LNCaP clone FGC (cell line): ENCODE results near the gene ATAD3A.

ENCODE experiments used
- DNase-seq: peaks from one replicate; pipeline ENCODE4 v3.0.0-alpha.2; 2011; ENCODE audit warnings: low read depth
- H3K4me3 ChIP-seq: 2 replicates; pipeline ENCODE4 v1.5.1; 2011; ENCODE audit warnings: mild to moderate bottlenecking, low read depth, low read length, control low read depth
- TF ChIP-seq, protein P1 (sequence below): IDR thresholded peaks from 2 replicates; pipeline ENCODE4 v1.5.1; 2012; ENCODE audit warnings: mild to moderate bottlenecking; ENCODE audit not compliant: control insufficient read depth, insufficient read depth; ENCODE audit errors: extremely low read depth

The ATAD3A gene

DNA sequence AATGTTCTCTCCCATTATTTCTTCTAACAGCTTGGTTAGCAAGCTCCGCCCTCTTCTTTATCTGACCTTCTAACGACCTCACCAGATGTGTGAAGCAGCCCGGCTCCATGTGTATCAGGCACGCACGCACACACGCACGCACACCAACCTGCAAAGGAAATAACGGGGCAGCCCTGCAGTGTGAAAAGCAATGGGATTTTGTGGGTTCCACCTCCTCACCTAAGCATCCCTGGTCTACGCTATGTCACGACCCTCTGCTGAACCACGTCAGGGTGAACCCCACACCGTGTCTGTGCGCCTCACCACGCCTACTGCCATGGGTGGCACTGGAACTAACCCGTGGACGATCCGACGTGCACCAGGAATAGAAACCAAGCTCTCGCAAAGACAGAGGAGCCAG, 52.3 kb downstream of the ATAD3A start:
- DNase-seq: no peak
- TF ChIP-seq, protein P1, sequence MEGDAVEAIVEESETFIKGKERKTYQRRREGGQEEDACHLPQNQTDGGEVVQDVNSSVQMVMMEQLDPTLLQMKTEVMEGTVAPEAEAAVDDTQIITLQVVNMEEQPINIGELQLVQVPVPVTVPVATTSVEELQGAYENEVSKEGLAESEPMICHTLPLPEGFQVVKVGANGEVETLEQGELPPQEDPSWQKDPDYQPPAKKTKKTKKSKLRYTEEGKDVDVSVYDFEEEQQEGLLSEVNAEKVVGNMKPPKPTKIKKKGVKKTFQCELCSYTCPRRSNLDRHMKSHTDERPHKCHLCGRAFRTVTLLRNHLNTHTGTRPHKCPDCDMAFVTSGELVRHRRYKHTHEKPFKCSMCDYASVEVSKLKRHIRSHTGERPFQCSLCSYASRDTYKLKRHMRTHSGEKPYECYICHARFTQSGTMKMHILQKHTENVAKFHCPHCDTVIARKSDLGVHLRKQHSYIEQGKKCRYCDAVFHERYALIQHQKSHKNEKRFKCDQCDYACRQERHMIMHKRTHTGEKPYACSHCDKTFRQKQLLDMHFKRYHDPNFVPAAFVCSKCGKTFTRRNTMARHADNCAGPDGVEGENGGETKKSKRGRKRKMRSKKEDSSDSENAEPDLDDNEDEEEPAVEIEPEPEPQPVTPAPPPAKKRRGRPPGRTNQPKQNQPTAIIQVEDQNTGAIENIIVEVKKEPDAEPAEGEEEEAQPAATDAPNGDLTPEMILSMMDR: no peak
- no peak overlapping the region for H3K4me3 ChIP-seq

DNA sequence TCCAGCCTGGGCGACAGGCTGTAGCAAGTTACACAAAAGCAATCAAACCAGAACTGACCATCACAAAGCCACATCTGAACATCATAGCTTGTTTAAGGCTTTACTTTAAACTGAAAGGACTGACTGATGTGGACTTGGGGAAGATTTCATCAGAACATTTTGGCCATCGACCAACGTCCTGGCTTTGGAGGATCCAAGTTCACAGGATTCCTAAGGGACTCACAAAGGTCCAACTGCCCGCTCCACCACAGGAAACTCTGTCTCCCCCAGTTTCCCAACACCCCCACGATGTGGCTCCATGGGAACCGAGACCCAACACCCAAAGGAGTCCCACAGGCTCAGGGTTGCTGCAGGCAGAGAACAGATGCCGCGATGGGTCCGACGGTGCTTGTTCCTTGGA, 53.4 kb downstream of the ATAD3A start:
- DNase-seq: no peak
- no peak overlapping the region for H3K4me3 ChIP-seq
- TF ChIP-seq, protein P1: no peak

DNA sequence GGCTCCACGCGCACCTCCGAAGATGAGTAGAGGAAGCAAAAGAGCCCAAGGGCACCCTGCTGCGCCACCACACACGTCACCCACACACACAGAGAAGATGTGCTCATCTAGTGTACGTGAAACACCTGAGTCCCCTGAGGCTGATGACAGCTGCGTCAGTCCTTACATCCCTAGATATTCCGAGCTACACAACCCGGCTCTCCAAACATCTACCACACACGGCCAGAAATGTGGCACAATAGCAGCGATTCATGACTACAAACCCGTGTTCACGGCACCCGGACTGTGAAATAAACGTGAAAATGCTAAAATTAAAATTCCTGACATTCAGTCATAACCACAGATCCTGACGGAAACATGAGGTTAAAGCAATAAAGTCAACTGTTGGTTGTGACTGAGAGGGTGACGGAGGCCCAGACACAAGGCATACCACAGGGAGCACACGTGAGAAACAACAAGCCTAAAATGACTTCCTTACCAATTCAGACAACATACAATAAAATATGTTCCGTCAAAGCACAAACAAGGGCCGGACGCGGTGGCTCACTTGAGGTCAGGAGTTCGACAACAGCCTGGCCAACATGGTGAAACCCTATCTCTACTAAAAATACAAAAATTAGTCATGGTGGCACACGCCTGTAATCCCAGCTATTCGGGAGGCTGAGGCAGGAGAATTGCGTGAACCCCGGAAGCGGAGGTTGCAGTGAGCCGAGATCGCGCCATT, 55.4 kb downstream of the ATAD3A start:
- no peak overlapping the region for H3K4me3 ChIP-seq
- DNase-seq: no peak
- TF ChIP-seq, protein P1: no peak

DNA sequence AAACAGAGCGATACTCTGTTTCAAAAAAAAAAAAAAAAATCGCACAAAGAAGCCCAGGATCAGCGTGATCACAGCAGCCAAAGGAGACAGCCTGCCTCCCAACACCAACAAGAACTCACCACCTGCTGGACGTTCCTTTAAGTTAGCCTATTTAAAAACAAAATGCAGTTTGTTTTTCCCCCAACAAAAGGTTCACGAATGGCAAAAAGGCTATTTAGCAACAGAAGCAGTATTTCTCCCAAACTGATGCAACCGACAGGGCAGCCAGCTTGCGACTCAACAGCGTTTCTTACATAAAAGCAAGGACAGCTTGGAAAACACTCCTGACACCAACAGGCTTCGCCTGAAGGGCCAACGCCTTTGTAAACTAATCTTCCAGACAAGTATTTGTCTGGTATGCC, 55.9 kb downstream of the ATAD3A start:
- TF ChIP-seq, protein P1: no peak
- no peak for DNase-seq
- H3K4me3 ChIP-seq: no peak overlapping the region

DNA sequence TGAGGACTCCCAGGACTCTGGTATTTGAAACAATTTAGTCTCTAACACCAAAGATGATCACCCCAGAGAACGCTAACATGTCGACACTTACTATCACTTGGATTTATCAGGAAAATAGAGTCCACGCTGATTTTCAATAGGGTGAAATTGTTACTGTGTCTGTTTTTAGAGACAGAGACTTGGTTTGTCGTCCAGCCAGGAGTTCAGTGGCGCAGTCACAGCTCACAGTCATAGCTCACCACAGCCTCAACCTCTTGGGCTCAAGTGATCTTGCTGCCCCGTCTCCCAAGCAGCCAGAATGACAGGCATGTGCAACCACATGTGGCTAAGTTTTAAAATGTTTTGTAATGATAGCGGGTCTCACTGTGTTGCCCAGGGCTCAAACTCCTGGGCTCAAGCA, 57.4 kb downstream of the ATAD3A start:
- no peak overlapping the region for H3K4me3 ChIP-seq
- DNase-seq: no peak
- TF ChIP-seq, protein P1: no peak

DNA sequence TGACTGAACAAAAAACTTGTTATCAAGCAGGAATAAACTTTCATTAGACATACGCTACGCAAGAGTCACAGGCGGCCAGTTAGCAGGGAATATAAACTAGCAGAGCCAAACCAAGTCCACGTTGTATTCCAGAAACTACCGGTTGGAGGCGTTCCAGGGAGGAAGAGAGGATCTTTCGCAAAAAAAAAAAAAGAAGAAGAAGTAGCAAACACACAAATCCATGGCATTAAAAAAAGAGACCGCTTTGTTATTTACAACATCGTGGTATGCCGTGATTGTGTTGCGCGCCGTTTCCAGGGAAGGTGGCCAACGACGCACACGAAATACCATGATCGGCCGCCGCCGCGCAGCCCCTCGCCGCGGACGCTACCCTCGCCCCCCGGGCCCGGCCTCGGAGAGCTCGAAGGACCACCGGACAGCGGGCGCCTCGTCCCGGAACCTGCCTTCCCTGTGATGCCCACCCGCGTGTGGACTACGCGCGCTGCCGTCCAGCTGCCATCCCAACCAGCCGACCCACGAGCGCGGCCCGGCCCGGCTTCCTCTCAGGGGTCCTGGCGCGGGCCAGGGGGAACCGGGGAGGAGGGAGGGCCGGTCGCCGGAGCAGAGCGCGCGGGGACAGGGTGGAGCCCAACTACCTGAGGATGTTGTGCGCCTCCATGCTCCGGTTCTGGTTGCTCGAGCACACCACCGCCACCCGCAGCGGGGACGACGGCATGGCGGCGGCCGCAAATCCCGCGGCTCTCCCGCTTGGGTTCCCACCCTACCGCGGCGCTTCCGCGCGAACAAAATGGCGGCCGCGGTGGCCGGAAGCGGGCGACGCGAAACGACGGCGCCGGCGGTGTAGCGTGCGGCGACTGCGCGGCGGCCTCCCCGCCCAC, 62.1 kb downstream of the ATAD3A start:
- H3K4me3 ChIP-seq: peak overlapping the region; percentile 86
- TF ChIP-seq, protein P1: no peak
- DNase-seq: no peak
